HepG2 (cell line): ENCODE measurements around the gene ZNF697. TPM values are rescaled to one million over a fixed set of nuclear protein-coding genes. Genes with fewer than 3 reads are reported as not detected.
"Not testable (repeated sequence)": the region's sequence is repeated elsewhere in the genome, so short reads cannot be mapped to it uniquely, and the experiment has no call there.

ENCODE experiments used
- ATAC-seq: fragments of 200-7000 bp; cut with Tn5 transposase; 3 replicates; pipeline ENCODE4 v1.9.1; 2020; ENCODE audit warnings: mild to moderate bottlenecking, moderate library complexity
- BruUV-seq: library from RNA; stranded (reverse); fragments of 400-500 nt; replicated peaks from 2 replicates; lab custom pipeline; 2021; lab: Mats Ljungman, UMichigan
- CTCF ChIA-PET: fragments of 300-600 bp; formaldehyde crosslinking; extraction: SDS; loops from one replicate; lab custom pipeline; 2021; ENCODE audit warnings: low total read pairs, inconsistent platforms, low intra/inter-chr PET ratio; lab: Yijun Ruan, JAX
- POLR2A ChIA-PET: fragments of 350-600 bp; sonication (Branson Sonifier 250); formaldehyde crosslinking; loops from one replicate; lab custom pipeline; 2020; ENCODE audit warnings: antibody characterized with exemption, inconsistent platforms; lab: Yijun Ruan, JAX
- DNase-seq: peaks from one replicate; pipeline ENCODE4 v3.0.0-alpha.2; 2015; ENCODE audit warnings: low spot score
- FAIRE-seq: peaks from 3 replicates; lab custom pipeline; 2011; peaks lifted over from hg19 to GRCh38; lab: Jason Lieb, UNC
- H2AFZ ChIP-seq: one replicate; pipeline ENCODE4 v1.6.1; 2011; ENCODE audit warnings: low read length, inconsistent platforms
- H3K27ac ChIP-seq: fragments of 300-600 bp; 3 replicates; pipeline ENCODE4 v1.8.0; 2011; ENCODE audit warnings: mixed run types, mild to moderate bottlenecking, mixed read lengths, low read length, inconsistent platforms; ENCODE audit not compliant: insufficient read depth; ENCODE audit errors: extremely low read length
- H3K27me3 ChIP-seq, 2 experiments: fragments of 200-600 bp in 1 of 2; 2 replicates in 1 of 2; 3 replicates in 1 of 2; pipeline versions ENCODE4 v1.6.0 to v1.8.0; 2011; ENCODE audit warnings: low read length in 2 of 2, mild to moderate bottlenecking in 2 of 2, moderate library complexity in 2 of 2, inconsistent platforms in 1 of 2; ENCODE audit not compliant: insufficient read depth in 2 of 2, control insufficient read depth in 1 of 2
- H3K36me3 ChIP-seq, 2 experiments: fragments of 200-600 bp in 1 of 2; replicated peaks in 1 of 2; 2 replicates in 1 of 2; 3 replicates in 1 of 2; pipeline versions ENCODE4 v1.5.1 to v1.8.0; 2011; ENCODE audit warnings: low read length in 2 of 2, inconsistent platforms in 1 of 2; ENCODE audit not compliant: insufficient read depth in 2 of 2, control insufficient read depth in 1 of 2
- H3K4me1 ChIP-seq: 2 replicates; pipeline ENCODE4 v1.5.1; 2012; ENCODE audit warnings: low read length, inconsistent platforms; ENCODE audit not compliant: insufficient read depth
- H3K4me2 ChIP-seq: 2 replicates; pipeline ENCODE4 v1.6.0; 2011; ENCODE audit warnings: low read depth, low read length, inconsistent platforms
- H3K4me3 ChIP-seq, 3 experiments: fragments of 200-600 bp in 1 of 3; sonication (generic), shearing (Covaris generic) in 1 of 3; replicated peaks in 1 of 3; 2 replicates each; pipeline ENCODE4 v1.5.1; 2011 to 2016; ENCODE audit warnings: low read length in 3 of 3, inconsistent platforms in 2 of 3, low read depth in 2 of 3, mild to moderate bottlenecking in 2 of 3, control low read depth in 1 of 3, mixed read lengths in 1 of 3; ENCODE audit not compliant: insufficient read depth in 1 of 3
- H3K79me2 ChIP-seq: one replicate; pipeline ENCODE4 v1.6.1; 2011; ENCODE audit warnings: low read length, inconsistent platforms; ENCODE audit not compliant: insufficient read depth
- H3K9ac ChIP-seq: 2 replicates; pipeline ENCODE4 v1.6.0; 2011; ENCODE audit warnings: mild to moderate bottlenecking, low read depth, low read length, inconsistent platforms; ENCODE audit not compliant: insufficient read depth
- H3K9me3 ChIP-seq: 2 replicates; pipeline ENCODE4 v1.5.1; 2012; ENCODE audit warnings: mild to moderate bottlenecking, low read length
- H4K20me1 ChIP-seq: 2 replicates; pipeline ENCODE4 v1.6.0; 2011; ENCODE audit warnings: inconsistent platforms, mild to moderate bottlenecking, low read length, moderate library complexity; ENCODE audit not compliant: insufficient read depth
- NPAS2 ChIP-seq: sonication (generic); formaldehyde crosslinking; IDR thresholded peaks from 2 replicates; pipeline ENCODE4 v1.8.0; 2022; ENCODE audit warnings: mild to moderate bottlenecking, missing genetic modification reagents, borderline replicate concordance
- SMC3 ChIP-seq: IDR thresholded peaks from 2 replicates; pipeline ENCODE4 v1.6.1; 2011; ENCODE audit warnings: low read length, improper control_type of control experiment
- SRSF4 ChIP-seq: fragments of 200-400 bp; formaldehyde crosslinking; IDR thresholded peaks from one replicate; pipeline ENCODE4 v1.6.1; 2018; ENCODE audit warnings: mild to moderate bottlenecking, low read depth, low read length, moderate library complexity; ENCODE audit not compliant: poor library complexity, severe bottlenecking
- STAG1 ChIP-seq: sonication (generic); formaldehyde crosslinking; IDR thresholded peaks from 2 replicates; pipeline ENCODE4 v1.4.0; 2020; ENCODE audit warnings: missing genetic modification reagents
- TBP ChIP-seq: sonication (generic); formaldehyde crosslinking; IDR thresholded peaks from 2 replicates; pipeline ENCODE4 v1.5.0; 2020; ENCODE audit warnings: missing genetic modification reagents
- ZBTB7B ChIP-seq: sonication (generic); formaldehyde crosslinking; IDR thresholded peaks from 2 replicates; pipeline ENCODE4 v1.4.0; 2020; ENCODE audit warnings: missing genetic modification reagents
- ZMAT3 ChIP-seq: sonication (generic); formaldehyde crosslinking; conservative IDR thresholded peaks from 2 replicates; pipeline ENCODE4 v1.7.0; 2021; ENCODE audit warnings: missing genetic modification reagents
- ZNF317 ChIP-seq: sonication (generic); formaldehyde crosslinking; IDR thresholded peaks from 2 replicates; pipeline ENCODE4 v1.5.0; 2020; ENCODE audit warnings: mild to moderate bottlenecking, missing genetic modification reagents
- ZNF430 ChIP-seq: sonication (generic); formaldehyde crosslinking; IDR thresholded peaks from 2 replicates; pipeline ENCODE4 v1.9.0; 2021; ENCODE audit warnings: mild to moderate bottlenecking, missing genetic modification reagents
- ZNF550 ChIP-seq: sonication (generic); formaldehyde crosslinking; IDR thresholded peaks from 2 replicates; pipeline ENCODE4 v1.4.0; 2020; ENCODE audit warnings: mild to moderate bottlenecking, missing genetic modification reagents, borderline replicate concordance
- ZNF569 ChIP-seq: sonication (generic); formaldehyde crosslinking; IDR thresholded peaks from 2 replicates; pipeline ENCODE4 v1.5.0; 2020; ENCODE audit warnings: mild to moderate bottlenecking, missing genetic modification reagents, moderate library complexity, borderline replicate concordance
- WGBS: methylation state at CpG from one replicate; pipeline ENCODE4 v1.1.6; 2017; ENCODE audit warnings: low lambda C conversion rate; 5-methylcytosine and 5-hydroxymethylcytosine counted together
- in situ Hi-C: cut with HindIII; loops from 2 replicates; pipeline ENCODE4 v1.10.0; 2017; ENCODE audit warnings: low pct_unique_long_range_greater_than_20kb; ENCODE audit not compliant: extremely low pct_ligation_motif_present
- intact Hi-C: fragments of 100-400 bp; cut with micrococcal nuclease; formaldehyde crosslinking; loops from one replicate; pipeline ENCODE4 v1.10.0; 2022; ENCODE audit not compliant: unreplicated experiment
- polyA plus RNA-seq, 8 experiments: library from polyadenylated mRNA; depleted of rRNA in 3 of 8; stranded (reverse) in 7 of 8; unstranded in 1 of 8; fragments of >200 nt; fragmentation: Illumina TruSeq in 4 of 8; extraction: Trizol in 4 of 8; gene quantifications; 2 replicates each; pipeline versions ENCODE4 v1.2.1 to v1.2.3, GENCODE V29; 2011 to 2016; ENCODE audit warnings: low read depth in 4 of 8, missing spikeins in 1 of 8, mixed read lengths in 1 of 8; ENCODE audit not compliant: insufficient read depth in 1 of 8
- total RNA-seq, 5 experiments: library from RNA; depleted of rRNA; stranded (reverse); fragments of >200 nt; fragmentation: Illumina TruSeq; extraction: Trizol; gene quantifications; 2 replicates each; pipeline ENCODE4 v1.2.3, GENCODE V29; 2016; ENCODE audit warnings: low read depth in 1 of 5
- TF ChIP-seq, protein P1 (sequence below): sonication (generic); formaldehyde crosslinking; IDR thresholded peaks from 2 replicates; pipeline ENCODE4 v1.4.0; 2020; ENCODE audit warnings: missing genetic modification reagents
- TF ChIP-seq, protein P2 (sequence below): sonication (generic); formaldehyde crosslinking; IDR thresholded peaks from 2 replicates; pipeline ENCODE4 v1.5.0; 2020; ENCODE audit warnings: mild to moderate bottlenecking, missing genetic modification reagents, moderate library complexity
- TF ChIP-seq, protein P3 (sequence below): IDR thresholded peaks from 2 replicates; pipeline ENCODE4 v1.6.1; 2016; ENCODE audit warnings: missing compliant biosample characterization, missing genetic modification reagents, borderline replicate concordance

Gene ZNF697
- total and polyA plus RNA-seq, 2 of the 13 experiments (the other 11 are each of a cell fraction or from before 2014, with no cell fraction given): 2.3 to 7.1 TPM

DNA sequence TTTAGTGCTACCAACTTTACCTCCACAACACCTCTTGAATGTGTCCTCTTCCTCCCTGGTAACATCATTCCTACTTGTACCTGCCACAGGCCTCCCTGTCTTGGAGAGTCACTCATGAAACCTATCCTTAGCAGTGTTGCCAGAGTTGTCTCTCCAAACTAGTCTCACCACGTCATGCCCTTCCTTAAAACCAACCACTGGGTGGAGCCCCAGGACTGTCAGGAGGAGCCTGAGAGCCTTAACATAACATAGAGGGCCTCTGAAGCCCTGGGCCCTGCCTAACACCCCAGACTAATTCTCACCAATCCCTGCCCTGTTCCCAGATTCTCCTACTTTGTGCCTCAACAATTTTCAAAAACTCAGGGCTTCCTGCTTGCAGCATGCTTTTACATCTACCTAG is 65.3 kb downstream of the ZNF697 start:
- Histone ChIP-seq H3K79me2 (no peaks in the 10 kb centered on the region), H3K27me3 (no peaks in the 10 kb centered on the region), H2AFZ (no peak overlapping the region), H4K20me1 (no peaks in the 10 kb centered on the region), H3K4me3 (no peak overlapping the region), H3K4me1 (peaks cover 6% of the 10 kb centered on the region; the same call in 1 of the 2 replicates), H3K27ac (no peak overlapping the region), H3K4me2 (no peak overlapping the region), H3K9ac (no peak overlapping the region), H3K9me3 (no peaks in the 10 kb centered on the region), H3K36me3 (no peaks in the 10 kb centered on the region)
- TF ChIP-seq, protein P1, sequence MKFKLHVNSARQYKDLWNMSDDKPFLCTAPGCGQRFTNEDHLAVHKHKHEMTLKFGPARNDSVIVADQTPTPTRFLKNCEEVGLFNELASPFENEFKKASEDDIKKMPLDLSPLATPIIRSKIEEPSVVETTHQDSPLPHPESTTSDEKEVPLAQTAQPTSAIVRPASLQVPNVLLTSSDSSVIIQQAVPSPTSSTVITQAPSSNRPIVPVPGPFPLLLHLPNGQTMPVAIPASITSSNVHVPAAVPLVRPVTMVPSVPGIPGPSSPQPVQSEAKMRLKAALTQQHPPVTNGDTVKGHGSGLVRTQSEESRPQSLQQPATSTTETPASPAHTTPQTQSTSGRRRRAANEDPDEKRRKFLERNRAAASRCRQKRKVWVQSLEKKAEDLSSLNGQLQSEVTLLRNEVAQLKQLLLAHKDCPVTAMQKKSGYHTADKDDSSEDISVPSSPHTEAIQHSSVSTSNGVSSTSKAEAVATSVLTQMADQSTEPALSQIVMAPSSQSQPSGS (CRISPR knock-in tag): no peak
- TF ChIP-seq SMC3 (peak; percentile 31; the same call in 1 of the 2 replicates), STAG1 (CRISPR knock-in tag) (peak; percentile 68), ZBTB7B (CRISPR knock-in tag) (no peak), NPAS2 (no peak), ZNF569 (CRISPR knock-in tag) (no peak), ZNF430 (CRISPR knock-in tag) (no peak), ZNF550 (CRISPR knock-in tag) (no peak), ZNF317 (CRISPR knock-in tag) (no peak), TBP (CRISPR knock-in tag) (no peak), SRSF4 (no peak), ZMAT3 (no peak)
- TF ChIP-seq, protein P2, sequence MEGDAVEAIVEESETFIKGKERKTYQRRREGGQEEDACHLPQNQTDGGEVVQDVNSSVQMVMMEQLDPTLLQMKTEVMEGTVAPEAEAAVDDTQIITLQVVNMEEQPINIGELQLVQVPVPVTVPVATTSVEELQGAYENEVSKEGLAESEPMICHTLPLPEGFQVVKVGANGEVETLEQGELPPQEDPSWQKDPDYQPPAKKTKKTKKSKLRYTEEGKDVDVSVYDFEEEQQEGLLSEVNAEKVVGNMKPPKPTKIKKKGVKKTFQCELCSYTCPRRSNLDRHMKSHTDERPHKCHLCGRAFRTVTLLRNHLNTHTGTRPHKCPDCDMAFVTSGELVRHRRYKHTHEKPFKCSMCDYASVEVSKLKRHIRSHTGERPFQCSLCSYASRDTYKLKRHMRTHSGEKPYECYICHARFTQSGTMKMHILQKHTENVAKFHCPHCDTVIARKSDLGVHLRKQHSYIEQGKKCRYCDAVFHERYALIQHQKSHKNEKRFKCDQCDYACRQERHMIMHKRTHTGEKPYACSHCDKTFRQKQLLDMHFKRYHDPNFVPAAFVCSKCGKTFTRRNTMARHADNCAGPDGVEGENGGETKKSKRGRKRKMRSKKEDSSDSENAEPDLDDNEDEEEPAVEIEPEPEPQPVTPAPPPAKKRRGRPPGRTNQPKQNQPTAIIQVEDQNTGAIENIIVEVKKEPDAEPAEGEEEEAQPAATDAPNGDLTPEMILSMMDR (CRISPR knock-in tag): peak; percentile 66
- TF ChIP-seq, protein P3, sequence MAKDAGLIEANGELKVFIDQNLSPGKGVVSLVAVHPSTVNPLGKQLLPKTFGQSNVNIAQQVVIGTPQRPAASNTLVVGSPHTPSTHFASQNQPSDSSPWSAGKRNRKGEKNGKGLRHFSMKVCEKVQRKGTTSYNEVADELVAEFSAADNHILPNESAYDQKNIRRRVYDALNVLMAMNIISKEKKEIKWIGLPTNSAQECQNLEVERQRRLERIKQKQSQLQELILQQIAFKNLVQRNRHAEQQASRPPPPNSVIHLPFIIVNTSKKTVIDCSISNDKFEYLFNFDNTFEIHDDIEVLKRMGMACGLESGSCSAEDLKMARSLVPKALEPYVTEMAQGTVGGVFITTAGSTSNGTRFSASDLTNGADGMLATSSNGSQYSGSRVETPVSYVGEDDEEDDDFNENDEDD (CRISPR knock-in tag): no peak
- intact Hi-C loops: no loop called here
- DNase-seq (peak; percentile 39), FAIRE-seq (peak; percentile 63), ATAC-seq (peak; percentile 97)
- in situ Hi-C loops: no loop called here
- POLR2A ChIA-PET: no interaction called here
- no TSS peak for BruUV-seq
- CTCF ChIA-PET: interaction anchor here (0.7 kb wide), 1 partner anchor 93 kb away, joined by 4 read pairs; no protein-coding TSS in a partner anchor
- WGBS: 0% methylated on average over 1 of the region's 1 CpG

DNA sequence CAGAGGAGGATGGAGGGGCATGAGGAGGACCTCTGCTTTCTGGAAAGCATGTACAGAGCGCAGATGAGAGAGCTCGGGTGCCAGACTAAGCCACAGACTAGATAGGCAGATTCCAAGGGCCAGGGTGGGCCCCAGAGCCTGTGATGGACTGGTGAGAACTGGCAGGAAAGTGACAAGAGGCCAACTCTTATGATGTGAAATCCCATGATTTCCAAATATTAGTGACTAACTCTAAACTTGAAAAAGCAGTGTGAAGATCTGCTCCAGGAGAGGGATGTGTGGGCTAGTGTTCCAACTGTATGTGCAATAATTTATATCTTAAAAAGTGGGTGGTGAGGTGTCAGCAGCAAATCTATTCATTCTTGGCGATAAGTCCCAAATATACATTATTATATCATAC is 67.0 kb downstream of the ZNF697 start:
- H3K4me1 ChIP-seq, H3K4me2 ChIP-seq, in situ Hi-C loops, intact Hi-C loops, FAIRE-seq, CTCF ChIA-PET, ATAC-seq, H3K36me3 ChIP-seq, BruUV-seq, H4K20me1 ChIP-seq, DNase-seq, H2AFZ ChIP-seq, H3K4me3 ChIP-seq, H3K27ac ChIP-seq, H3K9ac ChIP-seq, H3K9me3 ChIP-seq, H3K79me2 ChIP-seq, POLR2A ChIA-PET, H3K27me3 ChIP-seq: not testable (repeated sequence)
- WGBS: 5% methylated on average over 3 of the region's 3 CpGs
